Dendritic cell treated with granulocyte-macrophage colony-stimulating factor and Interleukin-4, amounts not matched to agents 40 ng/mL and 50 ng/mL, for 4 days (primary cell): ENCODE data around the gene TBCD.
A peak's percentile ranks its signal among the peaks of the same experiment; 100 is the strongest.

Source experiments
- H3K27ac Mint-ChIP-seq: one replicate; pipeline ENCODE4 v1.8.0; 2022; ENCODE audit warnings: mild to moderate bottlenecking, mixed read lengths
- H3K27me3 Mint-ChIP-seq: one replicate; pipeline ENCODE4 v1.8.0; 2022; ENCODE audit warnings: mild to moderate bottlenecking, mixed read lengths
- H3K36me3 Mint-ChIP-seq: one replicate; pipeline ENCODE4 v1.8.0; 2022; ENCODE audit warnings: low read depth, mixed read lengths
- H3K4me1 Mint-ChIP-seq: one replicate; pipeline ENCODE4 v1.8.0; 2022; ENCODE audit warnings: low read depth, mixed read lengths
- H3K4me3 Mint-ChIP-seq: one replicate; pipeline ENCODE4 v1.8.0; 2022; ENCODE audit warnings: mild to moderate bottlenecking, moderate library complexity, mixed read lengths
- H3K9me3 Mint-ChIP-seq: one replicate; pipeline ENCODE4 v1.8.0; 2022; ENCODE audit warnings: mixed read lengths
- intact Hi-C: fragments of 100-400 bp; cut with micrococcal nuclease; formaldehyde crosslinking; loops from one replicate; pipeline ENCODE4 v1.15.0; 2022

Gene TBCD

DNA sequence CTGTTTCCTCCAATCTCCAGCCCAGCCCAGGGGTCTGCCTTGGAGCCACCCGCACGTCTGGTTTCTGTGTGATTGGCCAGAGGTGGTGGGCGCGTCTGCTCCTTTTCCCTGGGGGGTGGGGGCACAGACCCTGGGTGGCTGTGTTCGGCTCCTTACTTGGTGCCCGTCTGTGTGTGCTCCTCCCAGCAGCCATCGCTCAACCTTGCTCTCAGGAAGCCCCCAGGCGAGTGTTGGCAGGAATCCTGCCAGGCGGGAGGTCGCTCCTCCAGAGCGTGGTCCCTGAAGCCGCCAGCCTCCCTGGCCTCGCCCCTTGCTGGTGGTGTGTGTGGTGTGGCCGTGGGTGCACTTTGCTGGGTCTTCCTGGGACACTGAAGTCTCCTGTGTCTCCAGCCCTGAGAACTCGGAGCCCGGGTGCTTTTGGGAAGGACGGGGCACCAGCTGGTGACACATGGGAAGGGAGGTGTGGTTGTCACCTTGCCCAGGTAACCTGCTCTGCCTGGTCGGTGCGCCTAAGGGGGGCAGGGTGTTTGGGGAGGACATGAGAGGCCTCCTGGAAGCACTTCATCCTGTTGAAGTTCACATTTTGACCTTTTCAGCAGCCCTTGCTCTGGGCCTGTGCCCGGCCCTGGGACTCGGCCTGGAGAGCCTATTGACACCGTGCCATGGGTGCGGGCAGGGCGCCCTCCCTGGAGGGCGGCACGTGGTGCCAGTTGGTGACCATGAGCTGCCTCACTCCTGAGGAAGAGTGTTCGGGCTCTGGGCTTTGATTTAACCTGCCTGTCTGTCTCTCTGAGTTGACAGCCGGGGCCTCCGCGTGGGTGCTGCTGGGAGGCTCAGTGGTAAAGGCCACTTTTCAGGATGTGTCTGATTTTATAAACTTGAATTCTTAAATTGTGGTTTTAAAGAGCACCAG is 137.0 kb downstream of the TBCD start:
- Mint-ChIP-seq H3K27ac (peak overlapping the region; percentile 72), H3K4me3 (no peak overlapping the region), H3K27me3 (no peaks in the 10 kb centered on the region), H3K4me1 (peaks cover 46% of the 10 kb centered on the region), H3K9me3 (no peaks in the 10 kb centered on the region), H3K36me3 (peaks cover 46% of the 10 kb centered on the region)
- intact Hi-C loops: no loop called here

DNA sequence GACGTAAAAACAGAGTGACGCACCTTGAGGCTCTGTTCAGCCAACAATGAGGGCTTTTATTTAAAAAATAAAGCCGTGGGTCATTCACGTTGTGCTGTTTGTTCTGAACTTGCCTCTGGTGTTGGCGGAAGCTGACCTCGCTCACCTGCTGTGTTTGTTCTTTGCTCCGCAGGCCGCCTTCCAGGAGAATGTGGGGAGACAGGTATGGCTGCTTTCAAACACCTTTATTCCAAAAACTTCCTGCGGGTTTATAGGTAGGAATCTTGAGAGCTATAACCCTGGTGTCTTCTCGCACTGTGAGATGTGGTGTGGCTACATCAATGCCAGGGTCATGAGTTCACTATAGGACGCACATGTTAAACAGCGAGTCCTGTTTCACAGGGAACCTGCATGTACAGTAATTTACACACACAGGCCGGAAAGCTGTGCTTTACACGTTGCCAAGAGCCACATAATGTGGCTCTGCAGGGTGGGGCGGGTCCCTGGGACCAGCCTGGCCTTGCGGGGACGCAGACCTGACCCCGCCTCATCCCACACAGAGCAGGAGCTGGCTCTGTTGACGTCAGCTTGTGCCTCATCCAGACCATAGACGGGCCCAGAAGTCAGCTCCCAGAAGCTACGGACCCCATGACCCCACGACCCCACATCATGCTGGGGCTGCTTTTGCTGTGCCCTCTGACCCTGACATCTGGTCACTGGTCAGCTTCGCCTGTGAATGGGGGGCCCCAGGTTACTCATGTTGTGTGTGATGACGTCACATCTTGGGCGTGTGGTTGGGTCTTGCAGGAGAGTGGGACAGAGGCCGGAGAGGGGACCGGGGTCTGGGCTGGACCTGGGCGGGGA is 137.9 kb downstream of the TBCD start:
- Mint-ChIP-seq H3K36me3 (peaks cover 37% of the 10 kb centered on the region), H3K4me1 (peaks cover 45% of the 10 kb centered on the region), H3K27ac (peak overlapping the region; percentile 0), H3K9me3 (no peaks in the 10 kb centered on the region), H3K27me3 (no peaks in the 10 kb centered on the region), H3K4me3 (no peak overlapping the region)
- intact Hi-C loops: no loop called here

DNA sequence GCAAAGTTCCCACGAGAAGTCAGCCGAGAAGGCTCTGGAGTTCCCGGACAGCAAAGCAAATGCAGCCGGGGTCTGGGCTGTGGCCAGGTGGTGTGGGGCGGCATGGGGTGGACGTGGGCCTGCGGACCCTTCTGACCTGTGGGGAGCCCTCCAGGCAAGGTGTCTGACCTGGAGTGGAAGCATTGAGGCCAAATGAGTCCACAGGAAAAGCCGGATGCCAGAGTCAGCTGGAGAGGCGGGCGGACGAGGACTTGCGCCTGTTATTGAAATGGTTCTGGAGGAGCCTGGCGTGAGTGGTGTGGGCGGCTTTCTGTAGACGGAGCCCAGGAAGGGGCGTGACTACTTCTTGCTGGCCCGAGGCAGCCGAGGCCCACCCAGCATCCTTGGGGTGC is 138.5 kb downstream of the TBCD start:
- intact Hi-C loops: no loop called here
- Mint-ChIP-seq H3K4me3 (no peak overlapping the region), H3K27me3 (no peaks in the 10 kb centered on the region), H3K27ac (peak overlapping the region; percentile 0), H3K4me1 (peaks cover 38% of the 10 kb centered on the region), H3K36me3 (peaks cover 40% of the 10 kb centered on the region), H3K9me3 (no peaks in the 10 kb centered on the region)

DNA sequence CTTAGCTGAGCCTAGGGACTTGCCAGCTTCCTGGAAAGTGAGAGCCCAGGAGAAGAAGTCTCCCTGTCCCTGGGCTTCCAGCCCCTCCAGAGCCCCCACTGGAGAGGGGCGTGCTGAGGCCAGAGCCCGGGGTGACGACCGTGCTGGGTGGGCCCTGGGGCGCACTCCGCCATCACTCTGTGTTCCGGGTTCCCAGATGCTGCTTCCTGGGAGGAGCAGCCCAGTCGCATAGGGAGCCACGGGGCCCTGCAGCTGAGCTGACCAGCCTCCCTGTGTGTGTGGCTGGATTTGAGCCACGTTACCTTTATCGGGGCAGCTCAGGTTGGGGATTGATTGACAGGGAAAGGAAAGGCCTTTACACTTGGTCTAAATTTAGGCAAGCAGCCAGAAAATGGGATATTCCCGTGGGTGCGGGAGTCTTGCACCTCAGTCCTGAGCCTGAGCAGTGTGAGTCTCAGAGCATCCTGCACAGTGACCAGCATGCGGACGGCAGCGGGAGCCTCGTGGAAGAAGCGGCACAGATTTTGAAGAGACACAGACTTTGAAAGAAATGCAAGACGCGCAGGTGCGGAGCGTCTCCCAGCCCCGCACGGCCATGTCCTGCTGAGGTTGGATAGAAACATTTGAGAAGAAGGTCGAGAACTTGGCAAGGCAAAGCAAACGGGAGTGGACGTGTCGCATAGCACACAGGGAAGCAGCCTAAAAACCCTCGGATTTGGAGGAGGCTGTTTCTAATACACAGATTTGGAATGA is 139.2 kb downstream of the TBCD start:
- Mint-ChIP-seq H3K27me3 (no peaks in the 10 kb centered on the region), H3K9me3 (no peaks in the 10 kb centered on the region), H3K27ac (no peak overlapping the region), H3K4me3 (no peak overlapping the region), H3K4me1 (peaks cover 34% of the 10 kb centered on the region), H3K36me3 (peaks cover 48% of the 10 kb centered on the region)
- intact Hi-C loops: no loop called here

DNA sequence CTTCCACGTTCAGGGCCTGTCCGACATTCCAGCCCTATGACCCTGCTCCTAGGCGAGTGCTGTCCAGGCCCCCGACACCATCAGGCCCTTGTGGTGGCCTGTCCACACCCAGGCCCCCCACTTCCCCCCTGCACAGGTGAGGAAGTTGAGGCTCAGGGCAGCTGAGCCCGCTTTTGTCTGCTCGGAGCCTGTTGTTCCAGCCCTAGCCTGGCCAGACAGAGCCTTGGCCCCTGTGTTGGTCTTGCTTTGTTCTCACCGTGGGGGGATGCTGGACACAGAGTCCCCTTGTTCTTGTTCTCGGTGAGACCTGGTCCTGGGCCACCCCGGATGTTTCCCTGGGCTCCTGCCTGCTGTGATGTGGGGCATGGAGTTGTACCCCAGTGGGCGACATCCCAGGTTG is 140.0 kb downstream of the TBCD start:
- Mint-ChIP-seq H3K36me3 (peaks cover 56% of the 10 kb centered on the region), H3K9me3 (no peaks in the 10 kb centered on the region), H3K27me3 (no peaks in the 10 kb centered on the region), H3K4me1 (peaks cover 29% of the 10 kb centered on the region), H3K27ac (no peak overlapping the region), H3K4me3 (no peak overlapping the region)
- intact Hi-C loops: no loop called here

DNA sequence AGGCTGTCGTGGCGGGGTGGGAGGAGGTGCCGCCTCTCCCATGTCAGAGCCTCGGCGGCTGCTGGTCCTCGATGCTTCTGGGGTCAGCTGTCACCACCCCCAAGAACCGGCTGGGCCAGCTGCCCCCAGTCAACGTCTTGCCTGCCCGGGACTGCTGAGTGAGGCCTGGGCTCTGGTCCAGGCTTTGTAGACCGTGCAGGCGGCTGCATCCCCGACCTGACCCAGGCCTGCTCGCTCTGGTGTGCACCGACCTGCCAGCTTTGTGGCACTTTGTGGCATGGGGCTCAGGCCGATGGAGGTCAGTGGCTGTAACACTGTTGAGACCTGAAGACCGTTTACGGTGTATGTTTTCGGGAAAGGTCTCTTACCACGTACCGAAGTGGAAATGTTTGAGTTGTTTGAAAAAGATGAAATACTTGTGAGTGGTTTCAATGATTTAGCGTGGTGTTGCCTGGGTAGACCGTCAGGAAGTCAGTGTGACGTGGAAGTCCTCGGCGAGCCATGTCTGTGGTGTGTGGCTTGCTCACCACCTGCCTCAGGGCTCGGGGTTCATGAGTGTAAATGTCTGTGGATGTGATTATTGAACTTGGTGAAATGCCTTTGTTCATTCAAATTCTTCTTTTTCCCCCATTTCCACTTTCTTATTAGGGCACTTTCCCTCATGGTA is 141.2 kb downstream of the TBCD start:
- H3K27me3 Mint-ChIP-seq: no peaks in the 10 kb centered on the region
- no peak overlapping the region for H3K4me3 Mint-ChIP-seq
- peaks cover 54% of the 10 kb centered on the region for H3K36me3 Mint-ChIP-seq
- H3K27ac Mint-ChIP-seq: peak overlapping the region; percentile 77
- peaks cover 18% of the 10 kb centered on the region for H3K4me1 Mint-ChIP-seq
- H3K9me3 Mint-ChIP-seq: no peaks in the 10 kb centered on the region
- intact Hi-C loops: no loop called here

DNA sequence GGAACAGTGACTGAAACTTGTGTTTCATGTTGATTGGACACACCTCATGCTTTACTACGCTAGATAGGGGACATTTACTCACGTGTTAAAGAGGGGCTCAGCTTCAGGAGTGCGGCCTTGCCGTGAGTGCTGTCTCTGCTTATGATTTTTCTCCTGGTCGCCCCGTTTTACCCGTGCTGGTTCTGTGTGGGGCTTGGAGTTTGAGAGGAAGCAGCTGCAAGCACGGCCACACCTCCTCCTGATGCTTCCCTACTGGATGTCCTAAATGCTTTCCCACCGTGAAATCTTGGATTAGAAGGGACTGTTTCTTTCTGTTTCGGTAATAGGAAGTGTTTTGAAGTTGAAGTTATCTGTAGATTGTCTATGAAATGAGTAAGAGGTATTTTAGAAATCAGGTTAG is 141.9 kb downstream of the TBCD start:
- Mint-ChIP-seq H3K27me3 (no peaks in the 10 kb centered on the region), H3K4me3 (peak overlapping the region; percentile 58), H3K4me1 (peaks cover 17% of the 10 kb centered on the region), H3K36me3 (peaks cover 60% of the 10 kb centered on the region), H3K9me3 (no peaks in the 10 kb centered on the region), H3K27ac (peak overlapping the region; percentile 77)
- intact Hi-C loops: no loop called here

DNA sequence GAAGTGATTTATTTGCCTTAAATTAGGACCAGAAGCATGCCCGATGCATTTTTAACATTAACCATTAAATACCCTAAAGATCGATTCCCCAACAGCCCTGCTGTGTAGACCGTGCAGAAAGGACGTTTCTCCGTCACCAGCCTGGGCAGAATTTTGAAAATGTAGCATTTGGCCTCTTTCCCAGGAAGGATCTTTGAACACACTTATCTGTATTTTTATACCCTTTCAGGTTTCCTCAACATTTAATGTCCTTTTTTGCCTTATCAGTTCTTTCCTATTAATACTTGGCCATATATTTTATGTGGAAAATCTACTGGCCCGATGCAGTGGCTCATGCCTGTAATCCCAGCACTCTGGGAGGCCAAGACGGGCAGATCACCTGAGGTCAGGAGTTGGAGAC is 142.5 kb downstream of the TBCD start:
- Mint-ChIP-seq H3K27me3 (no peaks in the 10 kb centered on the region), H3K27ac (peak overlapping the region; percentile 77), H3K4me3 (no peak overlapping the region), H3K4me1 (peaks cover 17% of the 10 kb centered on the region), H3K36me3 (peaks cover 66% of the 10 kb centered on the region), H3K9me3 (no peaks in the 10 kb centered on the region)
- intact Hi-C loops: no loop called here

DNA sequence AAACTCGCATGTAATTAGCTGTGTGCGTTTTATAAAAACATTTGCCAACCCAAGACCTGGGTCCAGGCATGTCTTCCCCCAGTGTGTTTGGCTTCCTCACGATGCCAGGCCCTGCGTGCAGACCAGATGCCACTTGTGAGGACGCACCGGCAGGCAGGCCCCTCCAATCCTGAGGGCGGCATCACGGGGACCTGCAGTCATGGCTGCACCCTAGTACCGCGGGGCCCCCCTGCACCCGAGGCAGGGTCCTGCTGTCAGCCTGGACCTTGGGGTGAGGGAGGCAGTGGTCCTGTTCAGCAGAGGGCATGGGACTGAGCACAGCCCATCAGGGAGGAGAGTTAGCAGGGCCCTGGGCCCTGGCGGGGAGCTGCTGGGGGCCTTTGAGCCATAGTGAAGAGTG is 143.2 kb downstream of the TBCD start:
- Mint-ChIP-seq H3K9me3 (no peaks in the 10 kb centered on the region), H3K4me3 (no peak overlapping the region), H3K36me3 (peaks cover 63% of the 10 kb centered on the region), H3K4me1 (peaks cover 17% of the 10 kb centered on the region), H3K27ac (peak overlapping the region; percentile 41), H3K27me3 (no peaks in the 10 kb centered on the region)
- intact Hi-C loops: no loop called here

DNA sequence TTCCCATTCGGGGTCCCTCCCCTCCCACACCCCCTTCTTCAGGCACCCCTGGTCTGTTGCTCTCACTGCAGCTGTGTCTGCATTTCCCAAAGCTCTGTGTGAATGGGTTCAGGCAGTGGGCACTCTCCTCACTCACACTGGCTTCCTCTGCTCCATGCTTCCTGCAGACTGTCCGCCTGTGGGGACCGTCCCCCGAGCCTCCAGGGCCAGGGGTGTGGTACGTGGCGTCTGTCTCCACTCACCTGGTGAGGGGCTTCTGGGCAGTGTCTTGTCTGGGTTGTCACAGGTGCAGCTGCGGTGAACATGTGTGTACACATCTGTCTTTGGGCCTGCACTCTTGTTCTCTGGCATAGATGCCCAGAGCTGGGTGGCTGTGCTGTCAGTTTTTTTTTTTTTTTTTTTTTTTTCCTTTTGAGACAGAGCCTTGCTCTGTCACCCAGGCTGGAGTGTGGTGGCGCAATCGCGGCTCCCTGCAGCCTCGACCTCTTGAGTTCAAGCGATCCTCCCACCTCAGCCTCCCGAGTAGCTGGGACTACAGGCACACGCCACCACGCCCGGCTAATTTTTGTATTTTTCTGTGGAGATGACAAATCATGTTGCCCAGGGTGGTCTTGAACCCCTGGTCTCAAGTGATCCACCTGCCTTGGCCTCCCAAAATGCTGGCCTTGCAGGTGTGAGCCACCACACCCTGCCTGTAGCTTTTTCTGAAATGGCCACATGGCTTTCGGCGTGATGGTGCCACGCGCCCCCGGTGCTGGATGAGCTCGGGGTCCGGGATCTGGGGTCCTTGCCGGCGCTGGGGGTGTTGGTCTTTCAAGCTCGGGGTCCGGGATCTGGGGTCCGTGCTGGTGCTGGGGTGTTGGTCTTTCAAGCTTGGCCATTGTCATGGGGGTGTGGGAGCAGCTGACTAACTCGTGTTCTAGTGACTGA is 144.5 kb downstream of the TBCD start:
- no peaks in the 10 kb centered on the region for H3K27me3 Mint-ChIP-seq
- H3K9me3 Mint-ChIP-seq: no peaks in the 10 kb centered on the region
- H3K36me3 Mint-ChIP-seq: peaks cover 63% of the 10 kb centered on the region
- no peak overlapping the region for H3K4me3 Mint-ChIP-seq
- intact Hi-C loops: no loop called here
- H3K4me1 Mint-ChIP-seq: peaks cover 17% of the 10 kb centered on the region
- H3K27ac Mint-ChIP-seq: no peak overlapping the region

DNA sequence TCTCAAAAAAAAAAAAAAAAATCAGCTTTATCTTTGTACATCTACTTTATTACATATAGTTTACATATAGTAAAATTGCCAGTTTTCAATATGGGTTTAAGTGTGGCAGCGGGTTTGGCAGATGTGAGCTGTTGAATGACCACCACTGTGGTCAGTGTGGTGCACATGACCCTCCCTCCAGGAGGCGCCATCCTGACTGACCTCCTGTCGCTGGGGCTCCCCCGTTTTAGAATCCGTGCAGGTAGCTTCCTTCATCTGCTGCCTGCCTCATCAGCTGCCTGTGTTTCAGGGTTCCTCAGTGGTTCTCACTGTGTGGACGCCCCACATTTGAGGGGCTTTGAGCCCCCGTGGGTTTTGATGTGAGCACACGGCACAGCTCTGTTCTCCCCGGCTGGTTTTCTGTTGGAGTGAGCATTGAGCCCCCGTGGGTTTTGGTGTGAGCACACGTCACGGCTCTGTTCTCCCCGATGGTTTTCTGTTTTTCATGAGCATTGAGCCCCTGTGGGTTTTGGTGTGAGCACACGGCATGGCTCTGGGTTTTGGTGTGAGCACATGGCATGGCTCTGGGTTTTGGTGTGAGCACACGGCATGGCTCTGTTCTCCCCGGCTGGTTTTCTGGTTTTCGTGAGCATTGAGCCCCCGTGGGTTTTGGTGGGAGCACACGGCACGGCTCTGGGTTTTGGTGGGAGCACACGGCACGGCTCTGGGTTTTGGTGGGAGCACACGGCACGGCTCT is 145.8 kb downstream of the TBCD start:
- Mint-ChIP-seq H3K36me3 (peaks cover 73% of the 10 kb centered on the region), H3K27ac (no peak overlapping the region)

DNA sequence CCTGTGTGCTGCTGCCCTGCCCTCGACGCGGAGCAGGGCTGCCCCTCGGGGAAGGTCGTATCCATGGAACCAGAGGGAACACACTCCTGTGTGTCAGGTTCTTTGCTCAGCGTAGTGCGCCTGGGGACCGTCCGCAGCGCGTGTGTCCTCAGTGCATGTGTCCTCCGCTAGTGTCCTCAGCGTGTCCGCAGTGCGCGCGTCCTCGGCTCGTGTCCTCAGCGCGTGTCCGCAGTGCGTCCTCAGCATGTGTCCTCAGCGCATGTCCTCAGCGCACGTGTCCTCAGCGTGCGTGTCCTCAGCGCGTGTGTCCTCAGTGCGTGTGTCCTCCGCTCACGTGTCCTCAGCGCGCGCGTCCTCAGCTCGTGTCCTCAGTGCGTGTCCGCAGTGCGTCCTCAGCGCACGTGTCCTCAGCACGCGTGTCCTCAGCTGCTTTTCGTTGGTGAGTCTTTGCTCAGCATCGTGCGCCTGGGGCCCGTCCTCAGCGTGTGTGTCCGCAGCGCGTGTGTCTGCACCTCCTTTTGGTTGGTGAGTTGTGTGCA is 147.2 kb downstream of the TBCD start:
- Mint-ChIP-seq H3K4me1 (peaks cover 6% of the 10 kb centered on the region), H3K27ac (no peak overlapping the region), H3K36me3 (peaks cover 86% of the 10 kb centered on the region), H3K4me3 (no peak overlapping the region), H3K9me3 (no peaks in the 10 kb centered on the region), H3K27me3 (no peaks in the 10 kb centered on the region)
- intact Hi-C loops: no loop called here

More for the DNA sequence above, 145.8 kb downstream of the TBCD start:
- intact Hi-C loops: no loop called here
- H3K4me1 Mint-ChIP-seq: peaks cover 17% of the 10 kb centered on the region
- no peak overlapping the region for H3K4me3 Mint-ChIP-seq
- no peaks in the 10 kb centered on the region for H3K27me3 Mint-ChIP-seq
- no peaks in the 10 kb centered on the region for H3K9me3 Mint-ChIP-seq
